ENCODE data around the gene RAD54L.
"Not testable (repeated sequence)": the region's sequence is repeated elsewhere in the genome, so short reads cannot be mapped to it uniquely, and the experiment has no call there.

Gene RAD54L

GRCh38 chr1:46242918-46243317 is 4.6 kb upstream of the RAD54L start:
- no peak for DNase-seq

GRCh38 chr1:46243831-46244230 is 3.7 kb upstream of the RAD54L start:
- not testable (repeated sequence) for DNase-seq

GRCh38 chr1:46244656-46245371 is 2.7 kb upstream of the RAD54L start:
- peak; percentile 69 to 80 for DNase-seq

GRCh38 chr1:46246136-46246535 is 1.4 kb upstream of the RAD54L start:
- not testable (repeated sequence) for DNase-seq

GRCh38 chr1:46246548-46247435 is 771 bp upstream of the RAD54L start:
- DNase-seq: peak; percentile 64 to 86

- peak; percentile 26 to 31 for DNase-seq
Observed at GRCh38 chr1:46248122-46248920, 758 bp downstream of the RAD54L start.

GRCh38 chr1:46254668-46255067 is 7.1 kb downstream of the RAD54L start:
- no peak for DNase-seq

- DNase-seq: no peak
Observed at GRCh38 chr1:46256523-46256922, 9.0 kb downstream of the RAD54L start.

- DNase-seq: no peak
Observed at GRCh38 chr1:46262508-46262907, 14.9 kb downstream of the RAD54L start.

GRCh38 chr1:46263146-46263545 is 15.6 kb downstream of the RAD54L start:
- no peak for DNase-seq

- DNase-seq: no peak
Observed at GRCh38 chr1:46268578-46268977, 21.0 kb downstream of the RAD54L start.

- DNase-seq: no peak
Observed at GRCh38 chr1:46274225-46275029, 26.9 kb downstream of the RAD54L start.

GRCh38 chr1:46275030-46275337 is 27.4 kb downstream of the RAD54L start:
- DNase-seq: no peak

GRCh38 chr1:46277658-46278373 is 30.3 kb downstream of the RAD54L start:
- DNase-seq: no peak

GRCh38 chr1:46278807-46279206 is 31.2 kb downstream of the RAD54L start:
- no peak for DNase-seq

- no peak for DNase-seq
Observed at GRCh38 chr1:46280092-46280491, 32.5 kb downstream of the RAD54L start.

GRCh38 chr1:46281021-46281420 is 33.5 kb downstream of the RAD54L start:
- no peak for DNase-seq

- no peak for DNase-seq
Observed at GRCh38 chr1:46284058-46284457, 36.5 kb downstream of the RAD54L start.

- no peak for DNase-seq
Observed at GRCh38 chr1:46284597-46285564, 37.3 kb downstream of the RAD54L start.

- DNase-seq: no peak
Observed at GRCh38 chr1:46285730-46286477, 38.3 kb downstream of the RAD54L start.

All from Kasumi-1 (cell line).